Mesothelial cell of epicardium (in vitro differentiated cells): ENCODE data around the gene KLHL1. TPM values are rescaled to one million over a fixed set of nuclear protein-coding genes. Genes with fewer than 3 reads are reported as not detected.

Source experiments
- DNase-seq, 2 experiments: peaks; one replicate each; pipeline ENCODE4 v3.0.0; 2021; ENCODE audit warnings: low spot score in 2 of 2; ENCODE audit not compliant: unreplicated experiment in 2 of 2
- H3K27ac Mint-ChIP-seq: 2 replicates; pipeline ENCODE4 v1.8.0; 2021; ENCODE audit warnings: mixed read lengths
- H3K27me3 Mint-ChIP-seq: 2 replicates; pipeline ENCODE4 v1.8.0; 2021; ENCODE audit warnings: low read depth, mixed read lengths
- H3K36me3 Mint-ChIP-seq: 2 replicates; pipeline ENCODE4 v1.8.0; 2021; ENCODE audit warnings: mixed read lengths
- H3K4me1 Mint-ChIP-seq: 2 replicates; pipeline ENCODE4 v1.8.0; 2021; ENCODE audit warnings: mixed read lengths
- H3K4me3 Mint-ChIP-seq: 2 replicates; pipeline ENCODE4 v1.8.0; 2021; ENCODE audit warnings: mild to moderate bottlenecking, moderate library complexity, mixed read lengths
- H3K9me3 Mint-ChIP-seq: 2 replicates; pipeline ENCODE4 v1.8.0; 2021; ENCODE audit warnings: mixed read lengths
- total RNA-seq: library from RNA; stranded (reverse); gene quantifications from 3 replicates; pipeline ENCODE4 v1.2.1, GENCODE V29; 2021
- TF ChIP-seq, protein P1 (sequence below): fragments of 200-600 bp; sonication (generic); IDR thresholded peaks from one replicate; pipeline ENCODE4 v1.5.0; 2021; ENCODE audit warnings: antibody characterized with exemption; ENCODE audit not compliant: unreplicated experiment

KLHL1 gene
- total RNA-seq, 1 donor from 2014 or later = not detected

DNA sequence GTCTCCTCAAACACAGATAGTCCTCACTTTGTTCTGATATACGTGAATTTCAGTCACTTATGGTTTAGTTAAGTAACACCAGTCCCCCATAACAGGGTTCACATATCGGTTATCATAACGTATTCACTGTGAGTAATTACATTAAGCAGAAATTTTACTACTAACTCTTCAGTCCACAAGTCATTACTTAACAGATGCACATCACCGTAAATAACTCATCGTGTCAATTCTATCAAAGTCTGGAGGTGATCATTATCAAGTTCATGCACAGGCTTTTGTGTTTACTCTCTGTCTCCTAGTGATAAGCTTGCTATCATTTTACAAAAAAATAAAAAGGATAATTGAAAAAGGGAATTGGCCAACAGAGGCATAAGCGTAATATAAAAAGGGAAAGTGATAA, 288.1 kb downstream of the KLHL1 start:
- Mint-ChIP-seq H3K27ac (peak overlapping the region; percentile 49), H3K4me1 (peaks cover 32% of the 10 kb centered on the region), H3K36me3 (no peaks in the 10 kb centered on the region), H3K4me3 (no peak overlapping the region), H3K27me3 (no peaks in the 10 kb centered on the region), H3K9me3 (peaks cover 4% of the 10 kb centered on the region)
- DNase-seq = no peak
- TF ChIP-seq, protein P1, sequence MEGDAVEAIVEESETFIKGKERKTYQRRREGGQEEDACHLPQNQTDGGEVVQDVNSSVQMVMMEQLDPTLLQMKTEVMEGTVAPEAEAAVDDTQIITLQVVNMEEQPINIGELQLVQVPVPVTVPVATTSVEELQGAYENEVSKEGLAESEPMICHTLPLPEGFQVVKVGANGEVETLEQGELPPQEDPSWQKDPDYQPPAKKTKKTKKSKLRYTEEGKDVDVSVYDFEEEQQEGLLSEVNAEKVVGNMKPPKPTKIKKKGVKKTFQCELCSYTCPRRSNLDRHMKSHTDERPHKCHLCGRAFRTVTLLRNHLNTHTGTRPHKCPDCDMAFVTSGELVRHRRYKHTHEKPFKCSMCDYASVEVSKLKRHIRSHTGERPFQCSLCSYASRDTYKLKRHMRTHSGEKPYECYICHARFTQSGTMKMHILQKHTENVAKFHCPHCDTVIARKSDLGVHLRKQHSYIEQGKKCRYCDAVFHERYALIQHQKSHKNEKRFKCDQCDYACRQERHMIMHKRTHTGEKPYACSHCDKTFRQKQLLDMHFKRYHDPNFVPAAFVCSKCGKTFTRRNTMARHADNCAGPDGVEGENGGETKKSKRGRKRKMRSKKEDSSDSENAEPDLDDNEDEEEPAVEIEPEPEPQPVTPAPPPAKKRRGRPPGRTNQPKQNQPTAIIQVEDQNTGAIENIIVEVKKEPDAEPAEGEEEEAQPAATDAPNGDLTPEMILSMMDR = no peak

DNA sequence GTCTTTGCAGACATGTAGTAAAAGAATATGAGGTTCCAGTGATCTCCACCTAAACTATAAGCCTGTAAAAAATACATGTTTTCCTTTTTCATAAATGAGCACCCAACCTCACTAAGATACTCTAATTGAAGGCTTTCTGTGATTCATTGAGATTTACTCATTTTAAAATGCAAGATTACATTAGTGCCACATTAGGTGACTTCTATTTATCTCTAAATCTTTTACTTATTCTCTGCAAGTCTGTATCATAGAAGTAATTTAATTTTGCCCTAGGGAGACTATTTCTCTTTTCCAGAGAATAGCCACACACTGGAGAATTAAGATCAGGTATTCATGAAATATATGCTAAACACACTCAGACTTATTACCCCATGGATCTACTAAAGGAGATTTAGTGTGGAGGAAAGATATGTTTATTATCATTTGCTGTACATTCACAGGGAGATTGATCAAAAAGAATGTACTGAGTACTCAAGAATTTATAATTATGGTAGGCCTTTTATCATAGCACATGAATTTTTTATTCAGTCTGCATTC, 290.9 kb downstream of the KLHL1 start:
- DNase-seq = no peak
- H3K36me3 Mint-ChIP-seq = peaks cover 11% of the 10 kb centered on the region
- no peaks in the 10 kb centered on the region for H3K27me3 Mint-ChIP-seq
- TF ChIP-seq, protein P1 = no peak
- peak overlapping the region; percentile 45 for H3K27ac Mint-ChIP-seq
- H3K4me3 Mint-ChIP-seq = no peak overlapping the region
- peaks cover 32% of the 10 kb centered on the region for H3K4me1 Mint-ChIP-seq
- peaks cover 16% of the 10 kb centered on the region for H3K9me3 Mint-ChIP-seq

DNA sequence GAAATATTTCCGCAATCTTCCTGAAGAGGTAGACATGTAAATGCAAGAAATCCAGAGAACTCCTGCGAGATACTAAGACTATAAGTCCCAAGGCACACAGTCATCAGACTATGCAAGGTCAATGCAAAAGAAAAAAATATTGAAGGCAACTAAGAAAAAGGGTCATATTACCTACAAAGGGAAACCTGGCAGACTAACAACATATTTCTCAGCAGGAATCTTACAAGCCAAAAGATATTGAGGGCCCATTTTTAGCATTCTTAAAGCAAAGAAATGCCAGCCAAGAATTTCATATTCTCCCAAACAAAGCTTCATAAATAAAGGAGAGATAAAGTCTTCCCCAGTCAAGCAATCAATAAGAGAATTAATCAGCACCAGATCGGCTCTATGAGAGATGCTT, 299.1 kb downstream of the KLHL1 start:
- H3K9me3 Mint-ChIP-seq = peaks cover 11% of the 10 kb centered on the region
- no peak overlapping the region for H3K27ac Mint-ChIP-seq
- peaks cover 8% of the 10 kb centered on the region for H3K36me3 Mint-ChIP-seq
- H3K4me3 Mint-ChIP-seq = no peak overlapping the region
- no peaks in the 10 kb centered on the region for H3K27me3 Mint-ChIP-seq
- no peak for DNase-seq
- TF ChIP-seq, protein P1 = no peak
- H3K4me1 Mint-ChIP-seq = peaks cover 9% of the 10 kb centered on the region

DNA sequence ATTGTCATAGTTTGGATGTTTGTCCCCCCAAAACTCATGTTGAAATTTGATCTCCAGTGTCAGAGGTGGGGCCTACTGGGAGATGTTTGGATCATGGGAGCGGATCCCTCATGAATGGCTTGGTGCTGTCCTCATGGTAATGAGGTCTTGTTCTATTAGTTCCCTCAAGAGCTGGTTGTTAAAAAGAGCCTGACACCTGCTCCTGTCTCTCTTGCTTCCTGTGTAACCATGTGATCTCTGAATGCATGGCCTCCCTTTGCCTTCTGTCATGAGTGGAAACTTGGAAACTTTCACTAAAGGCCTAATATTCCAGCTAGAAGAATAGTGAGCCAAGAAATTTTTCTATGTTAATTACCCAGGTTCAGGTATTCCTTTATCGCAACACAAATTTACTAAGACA, 312.0 kb downstream of the KLHL1 start:
- no peaks in the 10 kb centered on the region for H3K27me3 Mint-ChIP-seq
- TF ChIP-seq, protein P1 = no peak
- peaks cover 4% of the 10 kb centered on the region for H3K9me3 Mint-ChIP-seq
- no peaks in the 10 kb centered on the region for H3K36me3 Mint-ChIP-seq
- no peak for DNase-seq
- peaks cover 15% of the 10 kb centered on the region for H3K4me1 Mint-ChIP-seq
- no peak overlapping the region for H3K4me3 Mint-ChIP-seq
- H3K27ac Mint-ChIP-seq = no peak overlapping the region

DNA sequence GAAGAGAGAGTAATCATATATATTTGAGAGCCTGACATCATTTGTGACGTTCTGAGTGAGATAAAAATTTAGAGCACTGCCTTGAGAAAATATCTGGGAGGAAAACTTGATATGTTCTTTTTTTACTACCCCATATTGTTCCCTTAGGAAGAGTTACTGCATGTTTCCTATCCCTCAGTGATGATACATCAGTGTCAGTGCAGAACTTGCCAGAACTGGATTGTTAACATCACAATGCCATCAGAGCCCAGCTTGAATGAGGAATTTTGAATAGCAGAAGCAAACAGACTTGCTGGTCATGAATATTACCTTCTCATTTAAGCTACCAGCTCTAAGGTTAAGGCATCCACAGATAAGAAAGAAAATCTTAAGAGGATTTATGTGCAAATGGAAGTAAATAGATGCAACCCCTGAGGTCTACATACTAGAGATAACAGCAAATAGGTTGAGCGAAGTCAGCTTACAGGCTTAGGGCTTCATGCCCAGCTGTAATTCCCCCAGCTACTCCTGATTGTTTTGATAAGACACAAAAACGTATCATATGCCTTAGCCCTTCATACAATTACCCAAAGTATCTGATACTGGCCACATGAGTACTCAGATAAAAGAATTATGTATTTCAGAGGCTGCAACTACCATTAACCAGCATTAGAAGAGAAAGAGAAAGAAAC, 314.3 kb downstream of the KLHL1 start:
- Mint-ChIP-seq H3K27ac (peak overlapping the region; percentile 18), H3K36me3 (no peaks in the 10 kb centered on the region), H3K4me1 (peaks cover 16% of the 10 kb centered on the region), H3K4me3 (no peak overlapping the region), H3K27me3 (no peaks in the 10 kb centered on the region), H3K9me3 (peaks cover 8% of the 10 kb centered on the region)
- no peak for DNase-seq
- TF ChIP-seq, protein P1 = no peak
